Measurements from ENCODE around the gene FADS6. TPM values are rescaled to one million over a fixed set of nuclear protein-coding genes. Genes with fewer than 3 reads are reported as not detected.

Gene FADS6
- polyA plus RNA-seq, 1 donor from 2014 or later = not detected

DNA sequence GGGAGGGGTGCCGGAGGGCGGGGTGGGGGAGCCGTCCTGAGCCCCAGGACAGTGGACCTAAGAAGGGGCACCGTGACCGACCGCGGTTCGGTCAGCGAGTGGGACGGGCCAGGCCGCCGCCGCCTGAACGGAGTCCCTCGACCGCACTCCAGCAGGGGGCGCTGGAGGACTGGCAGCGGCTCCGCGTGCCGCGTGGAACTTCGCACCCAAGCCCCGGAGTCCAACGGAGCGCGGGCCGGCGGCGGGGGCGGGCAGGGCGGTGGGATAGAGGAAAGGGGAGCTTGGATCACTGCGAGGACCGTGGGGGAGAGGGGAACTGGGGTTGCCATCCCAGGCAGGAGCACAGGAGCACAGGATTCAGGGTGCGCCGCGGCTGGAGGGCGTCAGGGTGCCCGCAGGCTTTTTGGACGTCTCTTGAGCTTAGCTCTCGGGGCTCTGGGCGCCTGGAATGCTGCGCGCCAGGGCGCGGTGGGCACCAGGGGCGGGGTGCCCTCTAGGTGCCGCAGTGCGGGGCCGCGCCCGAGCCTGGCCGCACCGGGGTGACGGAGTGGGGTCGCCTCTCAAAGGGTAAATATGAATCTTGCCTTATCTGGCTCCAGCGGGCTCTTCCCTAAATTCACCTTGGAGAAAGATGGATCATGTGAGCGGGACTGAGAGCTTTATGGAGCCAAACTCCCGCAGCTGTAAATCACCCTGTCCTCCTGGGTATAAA, 30.3 kb upstream of the FADS6 start:
- H3K27ac ChIP-seq (ENCODE audit: low read length) = no peak overlapping the region
- TF ChIP-seq MXI1 (conservative IDR thresholded peaks at IDR 0.05; ENCODE audit: poor library complexity, severe bottlenecking) (no peak), POLR2AphosphoS5 (IDR thresholded peaks at IDR 0.05) (no peak), CTCF (IDR thresholded peaks at IDR 0.05; ENCODE audit: poor library complexity, severe bottlenecking) (peak; percentile 43), SMC3 (conservative IDR thresholded peaks at IDR 0.05; ENCODE audit: poor library complexity) (peak; percentile 16), EP300 (conservative IDR thresholded peaks at IDR 0.05; ENCODE audit: poor library complexity, severe bottlenecking) (no peak)
- TF ChIP-seq, protein P1, sequence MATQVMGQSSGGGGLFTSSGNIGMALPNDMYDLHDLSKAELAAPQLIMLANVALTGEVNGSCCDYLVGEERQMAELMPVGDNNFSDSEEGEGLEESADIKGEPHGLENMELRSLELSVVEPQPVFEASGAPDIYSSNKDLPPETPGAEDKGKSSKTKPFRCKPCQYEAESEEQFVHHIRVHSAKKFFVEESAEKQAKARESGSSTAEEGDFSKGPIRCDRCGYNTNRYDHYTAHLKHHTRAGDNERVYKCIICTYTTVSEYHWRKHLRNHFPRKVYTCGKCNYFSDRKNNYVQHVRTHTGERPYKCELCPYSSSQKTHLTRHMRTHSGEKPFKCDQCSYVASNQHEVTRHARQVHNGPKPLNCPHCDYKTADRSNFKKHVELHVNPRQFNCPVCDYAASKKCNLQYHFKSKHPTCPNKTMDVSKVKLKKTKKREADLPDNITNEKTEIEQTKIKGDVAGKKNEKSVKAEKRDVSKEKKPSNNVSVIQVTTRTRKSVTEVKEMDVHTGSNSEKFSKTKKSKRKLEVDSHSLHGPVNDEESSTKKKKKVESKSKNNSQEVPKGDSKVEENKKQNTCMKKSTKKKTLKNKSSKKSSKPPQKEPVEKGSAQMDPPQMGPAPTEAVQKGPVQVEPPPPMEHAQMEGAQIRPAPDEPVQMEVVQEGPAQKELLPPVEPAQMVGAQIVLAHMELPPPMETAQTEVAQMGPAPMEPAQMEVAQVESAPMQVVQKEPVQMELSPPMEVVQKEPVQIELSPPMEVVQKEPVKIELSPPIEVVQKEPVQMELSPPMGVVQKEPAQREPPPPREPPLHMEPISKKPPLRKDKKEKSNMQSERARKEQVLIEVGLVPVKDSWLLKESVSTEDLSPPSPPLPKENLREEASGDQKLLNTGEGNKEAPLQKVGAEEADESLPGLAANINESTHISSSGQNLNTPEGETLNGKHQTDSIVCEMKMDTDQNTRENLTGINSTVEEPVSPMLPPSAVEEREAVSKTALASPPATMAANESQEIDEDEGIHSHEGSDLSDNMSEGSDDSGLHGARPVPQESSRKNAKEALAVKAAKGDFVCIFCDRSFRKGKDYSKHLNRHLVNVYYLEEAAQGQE (IDR thresholded peaks at IDR 0.05; ENCODE audit: borderline replicate concordance) = no peak
- H2AFZ ChIP-seq (ENCODE audit: low read depth, low read length) = no peak overlapping the region
- H3K4me2 ChIP-seq (ENCODE audit: low read length) = no peak overlapping the region
- no peaks in the 10 kb centered on the region for H3F3A ChIP-seq (ENCODE audit: insufficient read depth, low read length, poor library complexity, severe bottlenecking)
- peaks cover 63% of the 10 kb centered on the region for H3K27me3 ChIP-seq (ENCODE audit: insufficient read depth, low read depth, low read length)
- H3K36me3 ChIP-seq (ENCODE audit: insufficient read depth, low read length) = no peaks in the 10 kb centered on the region
- H3K9me2 ChIP-seq (ENCODE audit: insufficient read depth, low read length) = no peaks in the 10 kb centered on the region
- no peaks in the 10 kb centered on the region for H3K9me3 ChIP-seq (ENCODE audit: low read length)
- H3K79me2 ChIP-seq (replicated peaks; ENCODE audit: insufficient read depth, low read length) = no peaks in the 10 kb centered on the region
- peak overlapping the region; percentile 56 for H3K4me3 ChIP-seq (ENCODE audit: low read length)
- no peaks in the 10 kb centered on the region for H4K20me1 ChIP-seq (ENCODE audit: insufficient read depth)
- H3K9ac ChIP-seq (ENCODE audit: low read length) = no peak overlapping the region

- Histone ChIP-seq H4K20me1 (ENCODE audit: insufficient read depth) (no peaks in the 10 kb centered on the region), H3K79me2 (replicated peaks; ENCODE audit: insufficient read depth, low read length) (no peaks in the 10 kb centered on the region), H3K9me3 (ENCODE audit: low read length) (no peaks in the 10 kb centered on the region), H3K27ac (ENCODE audit: low read length) (no peak within 1 kb of the TSS), H3K9me2 (ENCODE audit: insufficient read depth, low read length) (no peaks in the 10 kb centered on the region), H3F3A (ENCODE audit: insufficient read depth, low read length, poor library complexity, severe bottlenecking) (no peaks in the 10 kb centered on the region), H2AFZ (ENCODE audit: low read depth, low read length) (no peak within 1 kb of the TSS), H3K4me3 (ENCODE audit: low read length) (peak within 1 kb of the TSS; percentile 56), H3K9ac (ENCODE audit: low read length) (no peak within 1 kb of the TSS), H3K36me3 (ENCODE audit: insufficient read depth, low read length) (no peaks in the 10 kb centered on the region), H3K27me3 (ENCODE audit: insufficient read depth, low read depth, low read length) (peaks cover 56% of the 10 kb centered on the region), H3K4me2 (ENCODE audit: low read length) (no peak within 1 kb of the TSS)
- no peak for TF ChIP-seq SMC3 (conservative IDR thresholded peaks at IDR 0.05; ENCODE audit: poor library complexity)
- no peak for TF ChIP-seq POLR2AphosphoS5 (IDR thresholded peaks at IDR 0.05)
- TF ChIP-seq RAD21 (conservative IDR thresholded peaks at IDR 0.05) = no peak
- TF ChIP-seq CTCF (IDR thresholded peaks at IDR 0.05; ENCODE audit: poor library complexity, severe bottlenecking) = no peak
- TF ChIP-seq MXI1 (conservative IDR thresholded peaks at IDR 0.05; ENCODE audit: poor library complexity, severe bottlenecking) = no peak
- TF ChIP-seq, protein P1 (IDR thresholded peaks at IDR 0.05; ENCODE audit: borderline replicate concordance) = no peak
- no peak for TF ChIP-seq EP300 (conservative IDR thresholded peaks at IDR 0.05; ENCODE audit: poor library complexity, severe bottlenecking)
- TF ChIP-seq EZH2 (IDR thresholded peaks at IDR 0.05; ENCODE audit: borderline replicate concordance, insufficient read depth, low read length, poor library complexity, severe bottlenecking) = no peak
- no peak for TF ChIP-seq TAF1 (IDR thresholded peaks at IDR 0.05; ENCODE audit: low read depth)
Measured at GRCh38 chr17:74922694-74923537, 29.5 kb upstream of the FADS6 start, which contains the start of gene USH1G. TSS of gene USH1G (minus strand) at chr17:74923255. CDS start at chr17:74923073, 182 bp downstream.
